ENCODE data around the gene PTPRM.
A peak's percentile ranks its signal among the peaks of the same experiment; 100 is the strongest.

Gene PTPRM

GRCh38 chr18:8140841-8141501, 573.9 kb downstream of the PTPRM start:
- no peak for DNase-seq

DNA sequence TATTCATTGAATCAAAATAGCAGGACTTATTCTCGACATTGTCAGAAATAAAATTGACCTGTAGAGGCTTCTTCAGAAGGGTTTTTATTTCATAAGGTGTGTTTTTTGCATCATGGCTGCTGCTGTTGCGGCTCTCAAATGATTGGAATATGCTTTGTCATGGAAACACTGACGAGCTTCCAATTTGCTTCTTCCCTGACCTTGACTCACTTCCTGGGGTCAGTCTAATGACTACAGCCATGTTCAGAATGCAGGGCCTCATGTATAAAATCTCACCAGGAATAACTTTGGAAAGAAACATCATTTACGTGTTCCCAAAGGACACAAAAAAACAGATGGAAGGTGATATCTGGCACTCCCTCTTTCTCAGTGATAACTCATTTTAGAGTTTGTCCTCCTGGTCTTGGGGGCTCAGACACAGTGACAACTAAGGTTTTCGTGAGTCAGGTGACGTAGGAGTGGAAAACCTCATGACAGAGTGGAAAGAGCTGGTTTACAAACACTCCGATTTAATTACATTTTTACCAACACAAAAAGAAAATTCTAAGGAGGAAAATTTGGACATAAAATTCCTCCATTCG, 575.1 kb downstream of the PTPRM start:
- no peak for DNase-seq

DNA sequence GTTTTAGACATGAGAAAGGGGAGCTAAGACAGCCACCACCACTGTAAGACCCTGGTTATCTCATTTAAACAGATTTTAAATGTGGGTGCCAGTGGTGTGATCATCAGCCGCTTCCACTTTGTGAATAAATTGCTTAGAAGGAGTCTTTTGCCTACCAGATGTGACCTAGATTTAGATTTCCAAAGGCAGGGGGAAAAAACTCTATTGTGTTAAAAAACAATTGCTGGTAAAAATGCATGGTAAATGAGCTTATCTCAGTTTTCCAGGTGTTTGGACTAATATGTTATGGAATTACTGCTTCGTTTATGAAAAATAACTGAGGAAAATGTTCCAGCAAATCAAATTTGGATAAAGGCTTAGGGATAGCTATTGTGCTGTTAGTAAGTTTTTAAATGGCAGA, 575.8 kb downstream of the PTPRM start:
- no peak for DNase-seq

- DNase-seq, result no peak
Measured at GRCh38 chr18:8151181-8151580, 584.1 kb downstream of the PTPRM start.

DNA sequence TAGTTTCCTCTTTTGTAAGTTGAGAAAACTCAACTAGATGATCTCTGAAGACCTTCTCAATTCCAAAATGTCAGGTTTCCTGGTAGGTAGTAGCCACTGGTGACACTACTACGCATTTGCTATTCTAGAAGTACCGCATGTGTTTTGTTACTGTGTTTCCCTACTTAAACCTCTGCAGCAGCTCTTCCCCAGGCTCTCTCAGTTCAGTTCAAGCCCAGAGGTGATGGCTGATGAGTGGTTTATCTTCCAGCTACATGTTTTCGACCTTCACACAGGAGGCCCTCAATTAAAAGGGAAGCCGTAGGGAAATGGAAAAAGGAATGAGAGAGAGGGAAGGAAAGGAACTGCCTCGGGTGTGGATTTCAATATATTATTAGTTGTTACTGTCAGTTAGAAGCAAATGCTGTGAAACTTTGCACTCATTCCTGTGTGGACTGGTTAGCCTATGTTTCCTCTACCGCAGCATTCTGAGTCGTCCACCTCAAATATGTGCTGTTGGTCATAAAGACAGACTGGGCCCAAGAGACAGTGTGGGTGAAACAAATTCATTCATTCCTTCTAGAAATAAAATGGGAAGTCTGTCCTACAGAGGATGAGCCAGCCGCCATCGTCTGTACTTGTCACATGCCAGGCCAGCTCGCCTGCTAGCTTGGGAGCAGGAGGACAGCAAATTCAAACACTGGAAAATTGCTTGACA, 586.9 kb downstream of the PTPRM start:
- no peak for DNase-seq

GRCh38 chr18:8162802-8163201, 595.7 kb downstream of the PTPRM start:
- peak; percentile 31 for DNase-seq

- no peak for DNase-seq
Measured at GRCh38 chr18:8163286-8163959, 596.3 kb downstream of the PTPRM start.

DNA sequence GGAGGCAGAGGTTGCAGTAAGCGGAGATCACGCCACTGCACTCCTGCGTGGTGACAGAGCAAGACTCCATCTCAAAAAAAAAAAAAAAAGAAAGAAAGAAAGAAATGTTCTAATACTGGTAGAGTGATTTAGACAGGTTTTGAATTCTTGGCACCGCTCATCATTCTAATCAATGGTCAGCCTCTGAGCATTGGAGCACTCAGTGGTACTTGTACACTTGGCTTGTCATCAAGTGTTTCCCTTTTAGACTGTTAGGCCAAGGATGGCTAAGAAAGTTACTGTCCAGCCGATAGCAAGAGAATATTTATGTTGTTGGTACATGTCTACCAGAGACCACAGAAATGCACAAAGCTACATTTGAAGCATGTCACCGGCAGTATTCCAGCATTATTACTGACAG, 598.0 kb downstream of the PTPRM start:
- no peak for DNase-seq

DNA sequence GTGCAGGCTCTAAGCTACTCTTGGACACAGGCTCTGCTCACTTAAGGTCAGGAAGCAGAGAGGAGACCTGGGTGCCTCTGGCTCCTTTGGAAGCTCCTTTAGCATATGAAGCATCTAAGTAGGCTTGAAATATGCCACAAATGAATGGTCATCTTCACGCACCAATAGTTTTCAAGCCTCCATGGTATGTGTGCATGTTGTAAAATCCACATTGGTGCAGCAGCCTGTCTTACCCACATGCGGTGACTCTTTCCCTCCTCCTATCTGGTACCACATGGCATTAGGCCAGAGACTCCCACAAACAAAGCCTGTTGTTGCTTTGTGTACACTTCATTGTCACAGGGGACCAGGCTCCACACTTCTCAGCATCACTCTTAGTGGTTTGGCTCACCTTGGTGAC, 599.9 kb downstream of the PTPRM start:
- no peak for DNase-seq

- DNase-seq, result no peak
Measured at GRCh38 chr18:8167673-8168072, 600.6 kb downstream of the PTPRM start.

GRCh38 chr18:8169722-8170121, 602.6 kb downstream of the PTPRM start:
- DNase-seq, result no peak

DNA sequence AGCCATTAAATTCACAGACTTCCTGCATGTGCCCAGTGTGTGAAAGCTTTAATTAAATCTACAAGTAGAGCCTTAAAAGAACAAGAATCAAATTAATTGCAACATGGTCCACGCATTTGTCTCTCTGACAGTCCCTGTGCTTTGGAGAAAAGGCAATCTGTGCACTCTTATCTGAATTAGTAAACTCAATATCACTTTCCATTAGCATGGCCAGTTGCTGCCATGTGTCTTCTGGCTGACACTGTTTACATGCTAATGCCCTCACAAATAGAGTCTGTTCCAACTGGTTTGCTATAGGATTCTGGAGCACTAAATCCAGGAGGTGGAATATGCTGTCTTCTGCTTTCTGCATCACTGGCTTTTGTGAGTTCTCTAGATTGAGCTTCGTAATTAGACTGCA, 607.7 kb downstream of the PTPRM start:
- DNase-seq, result no peak

DNA sequence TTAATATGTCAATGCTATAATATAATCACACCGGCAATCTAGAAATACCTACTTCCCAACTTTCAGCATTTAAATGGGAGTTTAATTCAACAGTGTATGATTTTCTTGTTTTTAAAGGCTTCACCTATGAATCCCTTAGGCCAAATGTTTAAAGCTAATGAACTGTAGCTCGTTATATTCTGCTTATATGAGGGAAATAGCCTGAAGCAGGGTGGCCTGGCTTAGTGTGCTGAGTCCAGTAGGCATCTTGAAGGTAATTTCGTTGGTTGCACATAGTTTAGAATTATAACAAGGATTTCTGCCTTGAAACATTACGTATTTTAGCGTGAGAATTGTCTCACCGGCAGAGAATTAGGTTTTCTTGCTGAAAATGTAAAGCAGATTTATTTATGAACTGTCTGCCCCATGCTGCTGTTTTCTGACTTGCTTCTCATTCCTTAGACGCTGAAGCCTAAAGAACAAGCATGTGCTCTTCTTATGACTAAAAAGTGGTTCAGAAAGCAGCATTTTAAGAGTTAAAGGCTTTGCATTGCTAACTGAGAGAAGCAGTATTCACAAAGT, 608.5 kb downstream of the PTPRM start:
- DNase-seq, result no peak

- DNase-seq, result no peak
Measured at GRCh38 chr18:8176109-8176508, 609.0 kb downstream of the PTPRM start.

DNA sequence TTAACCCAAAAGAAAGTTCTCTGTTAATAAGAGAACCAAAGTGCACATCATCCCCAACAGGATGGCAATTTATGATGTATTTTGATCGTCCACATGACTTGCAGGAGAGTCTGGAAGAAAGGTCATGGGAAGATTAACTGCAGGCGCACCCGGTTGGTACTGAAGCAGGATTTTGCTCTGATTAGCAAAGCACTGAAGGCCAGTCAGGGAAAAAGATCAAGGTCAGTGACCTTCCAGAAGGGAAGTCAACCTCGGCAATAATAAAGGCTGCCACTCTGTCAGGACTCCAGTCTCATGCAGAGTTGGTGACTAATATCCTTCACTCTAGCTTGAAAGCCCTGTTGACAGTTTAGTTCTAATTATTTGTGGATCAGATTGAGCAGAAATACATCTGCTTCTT, 609.4 kb downstream of the PTPRM start:
- DNase-seq, result no peak

DNA sequence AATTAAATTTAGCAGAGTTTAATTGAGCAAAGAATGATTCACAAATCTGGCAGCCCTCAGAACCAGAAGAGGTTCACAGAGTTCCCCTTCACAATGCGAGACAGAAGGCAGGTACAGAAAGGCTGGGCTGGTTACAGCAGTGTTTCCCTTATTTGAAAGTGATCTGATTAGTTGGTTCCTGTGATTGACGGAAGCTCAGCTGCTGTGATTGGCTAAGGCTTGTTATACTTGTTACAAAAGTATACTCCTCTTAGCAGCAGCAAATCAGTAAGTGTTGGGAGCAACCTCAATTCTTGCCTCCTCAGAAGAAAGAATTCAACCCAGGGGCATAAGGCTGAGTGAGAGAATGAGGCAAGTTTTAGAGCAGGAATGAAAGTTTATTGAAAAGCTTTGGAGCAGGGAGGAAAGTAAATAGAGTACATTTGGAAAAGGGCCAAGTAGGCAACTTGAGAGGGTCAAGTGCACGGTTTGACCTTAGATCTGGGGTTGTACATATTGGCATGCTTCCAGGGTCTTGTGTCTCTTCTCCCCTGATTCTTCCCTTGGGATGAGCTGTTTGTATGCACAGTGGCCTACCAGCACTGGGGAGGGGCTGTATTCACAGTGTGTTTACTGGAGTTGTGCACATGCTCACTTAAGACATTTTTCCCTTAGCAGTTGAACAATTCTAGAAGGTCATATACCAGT, 610.4 kb downstream of the PTPRM start:
- DNase-seq, result no peak

GRCh38 chr18:8186413-8186812, 619.3 kb downstream of the PTPRM start:
- no peak for DNase-seq

- no peak for DNase-seq
Measured at GRCh38 chr18:8188184-8188583, 621.1 kb downstream of the PTPRM start.

DNA sequence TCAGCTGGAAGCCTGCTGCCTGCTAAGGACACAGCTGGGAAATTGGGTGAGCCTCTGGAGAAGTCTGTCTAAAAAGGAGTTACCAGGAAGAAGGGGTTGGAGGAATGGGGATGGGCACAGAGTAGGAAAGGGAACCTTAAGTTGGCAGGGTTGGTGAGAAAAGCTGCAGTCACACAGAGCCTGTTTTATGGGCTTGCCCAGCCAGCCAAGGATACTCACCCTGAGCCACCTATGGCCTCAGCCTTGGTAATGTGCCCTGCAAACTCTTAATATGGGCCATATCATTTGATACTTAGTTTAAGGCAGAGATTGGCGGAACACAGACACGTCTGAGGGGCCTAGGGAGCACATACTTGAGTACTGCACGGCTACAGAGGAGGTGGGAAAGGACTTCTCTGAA, 623.9 kb downstream of the PTPRM start:
- no peak for DNase-seq

- no peak for DNase-seq
Measured at GRCh38 chr18:8194431-8194830, 627.3 kb downstream of the PTPRM start.

GRCh38 chr18:8196238-8196637, 629.1 kb downstream of the PTPRM start:
- no peak for DNase-seq

- DNase-seq, result no peak
Measured at GRCh38 chr18:8197499-8197898, 630.4 kb downstream of the PTPRM start.

DNA sequence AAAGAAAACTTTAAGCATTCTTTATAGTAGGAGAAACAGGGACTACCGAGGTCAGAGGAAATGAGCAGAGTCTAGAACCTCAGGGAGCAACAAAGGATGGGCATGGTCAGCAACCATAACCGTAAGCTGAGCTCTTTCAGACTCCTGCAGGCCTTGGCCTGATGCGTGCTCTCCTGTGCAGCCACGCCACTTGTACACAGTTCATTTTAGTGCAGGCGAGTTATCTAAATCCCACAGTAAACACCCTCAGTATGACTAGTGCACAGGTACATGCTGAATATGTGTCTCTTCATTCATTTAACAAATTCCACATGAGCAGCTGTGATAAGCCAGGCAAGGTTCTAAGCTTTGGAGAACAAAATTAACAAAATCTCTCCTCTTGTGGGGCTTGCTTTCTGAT, 640.9 kb downstream of the PTPRM start:
- no peak for DNase-seq

Data from NCI-H1092 (cell line).